DMS53 (cell line): ENCODE measurements around the gene FAM193A.
A peak's percentile ranks its signal among the peaks of the same experiment; 100 is the strongest.
"Not testable (repeated sequence)": the region's sequence is repeated elsewhere in the genome, so short reads cannot be mapped to it uniquely, and the experiment has no call there.

Source experiments
- DNase-seq: peaks from one replicate; lab custom pipeline; 2025; lab: John Stamatoyannopoulos, UW

The FAM193A gene

DNA sequence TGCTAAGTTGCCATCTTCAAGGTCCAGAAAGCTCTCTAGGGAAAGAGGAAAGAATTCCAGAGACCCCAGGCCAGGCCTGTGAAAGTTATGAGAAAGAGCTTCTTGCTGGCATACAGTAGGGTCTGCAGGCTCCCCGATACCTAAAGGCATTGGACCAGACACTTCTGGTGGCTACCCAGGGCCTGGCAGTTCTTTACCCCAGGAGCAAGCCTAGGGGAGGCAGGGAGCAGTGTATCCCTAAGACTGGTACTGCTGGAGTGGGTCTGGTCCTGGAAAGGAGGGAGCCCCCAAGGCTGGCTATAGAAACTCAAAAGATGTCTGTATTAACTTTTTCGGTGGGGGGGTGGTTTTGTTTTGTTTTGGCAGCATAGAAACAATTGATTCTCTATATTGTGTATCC is 19.8 kb upstream of the FAM193A start:
- no peak for DNase-seq

DNA sequence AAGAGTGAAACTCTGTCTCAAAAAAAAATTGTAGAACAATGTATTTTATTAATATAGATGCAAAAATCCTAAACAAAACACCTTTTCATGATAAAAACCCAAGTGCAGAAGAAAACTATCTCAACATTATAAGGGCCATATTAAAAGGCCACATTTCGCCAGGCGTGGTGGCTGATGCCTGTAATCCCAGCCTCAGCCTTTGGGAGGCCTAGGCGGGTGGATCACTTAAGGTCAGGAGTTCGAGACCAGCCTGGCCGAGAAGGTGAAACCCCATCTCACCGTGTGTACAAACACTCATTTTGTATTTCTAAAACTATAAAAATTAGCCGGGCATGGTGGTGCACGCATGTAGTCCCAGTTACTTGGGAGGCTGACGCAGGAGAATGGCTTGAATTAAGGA is 9.9 kb upstream of the FAM193A start:
- DNase-seq: peak; percentile 37

DNA sequence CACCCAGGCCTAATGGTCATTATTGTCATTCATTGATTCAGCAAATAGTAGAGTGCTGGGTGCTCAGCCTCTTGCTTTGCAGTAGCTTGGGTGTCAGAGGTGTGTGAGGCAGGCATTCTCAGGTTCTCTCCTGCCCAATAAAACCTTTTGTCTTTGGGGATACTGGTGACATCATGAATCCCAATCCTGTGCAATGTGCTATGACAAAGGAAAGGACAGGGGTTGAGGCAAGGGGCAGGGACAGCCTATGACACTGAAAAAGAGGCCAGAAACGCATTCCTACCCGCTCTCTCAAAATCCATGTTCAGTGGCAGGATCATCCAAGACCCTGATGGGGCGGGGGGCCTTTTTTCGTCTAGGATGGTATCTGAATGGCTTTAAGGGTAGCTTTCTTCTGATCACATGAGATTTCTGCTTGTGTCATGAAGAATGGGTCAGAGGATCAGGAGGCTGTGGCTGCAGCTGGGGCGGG is 1.5 kb upstream of the FAM193A start:
- DNase-seq: peak; percentile 66

DNA sequence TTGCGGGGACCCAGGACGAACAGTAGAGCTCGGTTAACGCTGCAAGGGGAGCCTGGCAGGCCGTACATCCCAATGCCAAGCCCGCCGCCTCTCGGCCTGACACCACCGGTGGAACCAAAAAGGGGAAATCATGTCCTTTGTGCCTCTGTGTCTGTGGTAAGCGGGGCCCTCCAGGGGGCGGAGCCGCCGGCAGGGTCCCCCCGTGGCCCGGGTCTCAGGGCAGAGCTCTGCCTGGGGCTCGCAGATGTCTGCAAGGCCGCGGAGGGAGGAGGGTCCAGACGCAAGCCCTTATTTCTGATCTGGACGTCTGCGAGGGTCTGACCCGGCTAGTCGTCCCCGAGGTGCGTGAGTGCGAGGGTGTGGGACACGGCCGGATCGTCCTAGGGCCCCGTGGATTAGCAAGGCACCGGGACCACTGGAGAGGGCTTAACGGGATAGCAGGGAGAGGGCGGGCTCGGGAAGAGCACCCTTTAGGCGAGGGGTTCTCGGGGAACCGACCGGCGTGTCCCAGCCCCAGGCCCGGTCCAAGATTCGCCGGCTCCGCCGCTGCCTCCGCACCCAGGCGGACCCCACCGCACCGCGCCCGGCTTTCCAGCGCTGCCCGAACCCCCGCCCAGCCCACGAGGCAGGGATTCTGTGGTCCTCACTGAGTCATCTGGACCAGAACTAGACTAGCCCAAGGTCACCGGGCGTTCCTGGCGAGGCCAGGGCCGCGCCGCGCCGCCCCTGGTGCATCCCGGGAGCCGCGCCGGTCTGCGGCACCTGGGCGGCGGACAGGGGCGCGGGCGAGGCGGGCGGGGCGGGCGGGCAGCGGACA is 863 bp upstream of the FAM193A start:
- peak; percentile 82 for DNase-seq

DNA sequence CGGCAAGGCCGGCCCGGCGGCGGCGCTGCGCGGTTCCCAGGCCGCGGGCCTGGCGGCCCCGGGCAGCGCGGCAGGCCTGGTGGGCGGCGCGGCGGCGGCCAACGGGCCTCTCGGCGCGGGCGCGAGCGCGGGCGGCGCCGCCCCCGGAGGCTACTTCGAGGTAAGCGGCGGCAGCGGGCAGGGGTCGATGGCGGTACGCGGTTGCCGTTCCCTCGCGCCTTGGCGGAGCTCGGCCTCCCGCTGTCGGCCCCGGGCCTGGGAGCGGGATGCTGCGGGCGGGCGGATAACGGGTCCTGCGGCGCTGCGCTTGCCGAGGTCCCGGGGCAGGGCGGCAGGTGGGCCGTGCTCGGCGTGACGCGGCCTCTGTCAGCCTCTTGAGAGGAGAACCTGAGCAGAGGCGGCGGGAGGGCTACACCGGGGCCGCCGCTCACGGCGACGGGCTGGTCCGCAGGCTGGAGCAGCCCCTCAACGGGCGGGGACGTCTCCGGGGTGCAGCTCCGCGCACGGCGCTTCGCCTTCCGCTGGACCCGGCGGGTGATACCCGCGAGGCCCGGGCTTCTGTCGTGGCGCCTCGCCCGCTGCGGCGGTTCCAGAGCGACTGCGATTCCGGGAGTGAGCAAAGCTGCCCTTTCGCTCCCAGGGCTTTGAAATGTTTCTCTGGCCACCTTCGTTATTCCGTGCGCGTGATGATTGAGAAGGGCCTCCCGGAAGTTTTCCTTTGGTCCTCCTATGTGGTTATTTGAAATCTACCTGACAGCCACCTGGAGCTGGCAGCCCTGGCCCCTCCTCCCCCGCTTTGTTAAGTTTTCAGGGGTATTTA is 774 bp downstream of the FAM193A start:
- peak; percentile 89 for DNase-seq

DNA sequence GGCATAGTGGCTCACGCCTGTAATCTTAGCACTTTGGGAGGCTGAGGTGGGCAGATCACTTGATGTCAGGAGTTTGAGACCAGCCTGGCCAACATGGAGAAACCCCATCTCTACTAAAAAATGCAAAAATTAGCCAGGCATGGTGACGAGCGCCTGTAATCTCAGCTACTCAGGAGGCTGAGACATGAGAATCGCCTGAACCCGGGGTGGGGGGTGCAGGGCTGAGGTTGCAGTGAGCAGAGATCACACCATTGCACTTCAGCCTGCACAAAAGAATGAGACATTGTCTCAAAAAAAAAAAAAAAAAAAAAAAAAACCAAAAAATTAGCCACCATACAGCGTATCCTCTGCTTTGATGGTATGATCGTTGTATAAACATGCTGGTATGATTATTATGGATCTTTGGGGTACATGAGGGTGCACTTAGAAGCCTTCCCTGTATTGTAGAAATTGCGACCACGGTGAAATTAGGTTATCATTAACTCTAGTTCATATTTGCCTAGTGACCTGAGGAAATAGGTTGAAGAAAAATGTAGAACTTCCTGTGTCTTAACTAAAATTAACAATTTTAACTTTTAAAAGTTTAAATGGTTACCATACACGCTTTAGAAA is 7.2 kb downstream of the FAM193A start:
- DNase-seq: not testable (repeated sequence)

DNA sequence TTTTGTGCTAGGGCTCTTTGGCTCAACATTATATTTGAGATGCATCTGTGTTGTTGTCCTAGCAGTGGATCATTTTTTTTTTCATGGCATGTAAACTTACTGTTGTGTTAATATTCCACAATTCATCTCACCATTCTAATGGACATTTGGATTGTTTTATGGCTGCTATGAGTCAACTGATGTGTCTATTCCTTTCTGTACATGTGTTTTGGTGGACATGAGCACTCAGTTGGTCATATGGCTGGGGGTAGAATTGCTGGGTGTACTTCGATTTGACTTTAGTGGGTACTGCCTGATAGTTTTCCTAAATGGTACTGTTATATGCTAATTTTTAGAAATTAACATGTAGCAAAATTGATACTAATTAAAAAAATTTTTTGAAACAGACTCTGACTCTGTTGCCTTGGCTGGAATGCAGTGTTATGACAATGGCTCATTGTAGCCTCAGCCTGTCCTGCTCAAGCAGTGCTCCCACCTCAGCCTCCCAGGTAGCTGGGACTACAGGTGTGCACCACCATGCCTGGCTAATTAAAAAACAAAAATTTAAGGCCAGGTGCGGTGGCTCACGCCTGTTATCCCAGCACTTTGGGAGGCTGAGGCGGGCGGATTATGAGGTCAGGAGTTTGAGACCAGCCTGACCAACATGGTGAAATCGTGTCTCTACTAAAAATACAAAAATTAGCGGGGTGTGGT is 9.0 kb downstream of the FAM193A start:
- DNase-seq: no peak

DNA sequence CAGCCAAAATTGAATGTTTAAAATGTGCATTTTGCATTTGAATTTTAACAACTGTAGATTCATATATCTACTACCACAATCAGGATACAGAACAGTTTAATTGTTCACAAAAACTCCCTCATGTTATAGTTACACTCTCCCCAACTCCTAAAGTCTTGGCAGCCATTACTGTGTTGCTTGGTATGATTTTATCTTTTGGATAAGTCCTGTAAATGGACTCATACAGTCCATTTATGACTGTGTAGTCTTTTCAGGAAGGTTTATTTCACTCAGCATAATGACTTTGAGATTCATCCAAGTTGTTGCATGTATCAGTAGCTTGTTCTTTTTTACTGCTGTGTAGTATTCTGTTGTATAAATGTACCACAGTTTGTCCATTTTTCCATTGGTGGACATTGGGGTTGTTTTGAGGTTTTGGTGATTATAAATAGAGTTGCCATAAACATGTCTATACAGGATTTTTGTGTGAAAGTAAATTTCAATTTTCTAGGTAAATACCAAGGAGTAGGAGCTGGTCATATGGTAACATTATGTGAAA is 9.9 kb downstream of the FAM193A start:
- no peak for DNase-seq

DNA sequence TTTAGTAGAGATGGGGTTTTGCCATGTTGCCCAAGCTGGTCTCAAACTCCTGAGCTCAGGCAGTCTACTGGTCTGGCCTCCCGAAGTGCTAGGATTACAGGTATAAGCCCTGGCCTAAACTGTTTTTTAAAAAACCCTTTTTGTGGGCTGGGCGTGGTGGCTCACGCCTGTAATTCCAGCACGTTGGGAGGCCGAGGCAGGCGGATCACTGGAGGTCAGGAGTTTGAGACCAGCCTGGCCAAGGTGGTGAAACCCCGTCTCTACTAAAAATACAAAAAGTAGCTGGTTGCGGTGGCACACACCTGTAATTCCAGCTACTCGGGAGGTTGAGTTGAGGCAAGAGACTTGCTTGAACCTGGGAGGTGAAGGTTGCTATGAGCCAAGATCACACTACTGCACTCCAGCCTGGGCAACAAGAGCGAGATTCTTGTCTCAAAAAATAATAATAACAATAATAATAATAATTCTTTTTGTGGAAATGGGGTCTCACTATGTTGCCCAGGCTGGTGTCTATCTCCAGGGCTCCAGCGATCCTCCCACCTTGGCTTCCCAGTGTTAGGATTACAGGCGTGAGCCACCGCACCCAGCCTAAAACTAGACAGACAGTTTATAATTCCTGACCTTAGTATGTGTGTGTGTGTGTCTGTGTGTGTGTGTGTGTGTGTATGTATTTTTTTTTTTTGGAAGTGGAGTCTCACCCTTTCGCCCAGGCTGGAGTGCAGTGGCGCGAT is 10.7 kb downstream of the FAM193A start:
- not testable (repeated sequence) for DNase-seq

DNA sequence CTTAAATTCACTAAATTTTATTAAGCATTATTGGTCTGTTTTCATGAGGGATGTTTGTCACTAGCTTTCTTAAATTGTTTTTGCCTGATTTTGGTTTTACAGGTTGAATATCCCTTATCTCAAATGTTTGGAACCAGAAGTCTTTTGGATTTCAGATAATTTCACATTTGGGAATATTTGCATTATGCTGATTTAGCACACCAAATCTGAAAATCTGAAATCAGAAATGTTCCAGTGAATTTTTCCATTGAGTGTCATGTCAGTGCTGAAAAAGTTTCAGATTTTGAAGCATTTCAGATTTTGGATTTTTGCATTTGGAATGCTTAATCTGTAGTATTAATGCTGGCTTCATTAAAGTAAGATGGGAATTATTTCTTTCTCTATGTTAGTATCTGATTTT is 14.7 kb downstream of the FAM193A start:
- no peak for DNase-seq

DNA sequence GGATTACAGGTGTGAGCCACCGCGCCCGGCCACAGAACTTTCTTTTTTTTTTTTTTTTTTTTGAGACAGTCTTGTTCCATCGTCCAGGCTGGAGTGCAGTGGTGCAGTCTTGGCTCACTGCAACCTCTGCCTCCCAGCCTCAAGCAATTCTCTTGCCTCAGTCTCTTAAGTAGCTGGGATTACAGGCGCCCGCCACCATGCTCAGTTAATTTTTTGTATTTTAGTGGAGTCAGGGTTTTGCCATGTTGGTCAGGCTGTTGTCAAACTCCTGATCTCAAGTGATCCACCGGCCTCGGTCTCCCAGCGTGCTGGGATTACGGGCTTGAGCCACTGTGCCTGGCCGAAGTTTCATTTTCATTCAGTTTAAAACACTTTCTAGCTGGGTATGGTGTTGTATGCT is 16.4 kb downstream of the FAM193A start:
- no peak for DNase-seq

DNA sequence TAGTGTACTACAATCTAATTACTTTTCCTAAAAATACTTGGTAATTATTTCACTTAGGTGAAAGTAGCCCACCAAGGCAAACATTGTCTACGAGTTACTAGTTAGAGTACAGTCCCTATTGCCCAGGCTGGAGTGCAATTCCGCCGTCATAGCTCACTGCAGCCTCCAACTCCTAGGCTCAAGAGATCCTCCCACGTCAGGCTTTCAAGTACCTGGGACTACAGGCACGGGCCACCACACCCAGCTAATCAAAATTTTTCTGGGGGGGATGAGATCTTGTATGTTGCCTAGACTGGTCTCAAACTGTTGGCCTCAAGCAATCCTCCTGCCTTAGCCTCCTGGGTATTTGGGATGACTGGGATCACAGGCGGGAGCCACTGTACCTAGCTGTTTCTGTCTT is 21.9 kb downstream of the FAM193A start:
- no peak for DNase-seq

DNA sequence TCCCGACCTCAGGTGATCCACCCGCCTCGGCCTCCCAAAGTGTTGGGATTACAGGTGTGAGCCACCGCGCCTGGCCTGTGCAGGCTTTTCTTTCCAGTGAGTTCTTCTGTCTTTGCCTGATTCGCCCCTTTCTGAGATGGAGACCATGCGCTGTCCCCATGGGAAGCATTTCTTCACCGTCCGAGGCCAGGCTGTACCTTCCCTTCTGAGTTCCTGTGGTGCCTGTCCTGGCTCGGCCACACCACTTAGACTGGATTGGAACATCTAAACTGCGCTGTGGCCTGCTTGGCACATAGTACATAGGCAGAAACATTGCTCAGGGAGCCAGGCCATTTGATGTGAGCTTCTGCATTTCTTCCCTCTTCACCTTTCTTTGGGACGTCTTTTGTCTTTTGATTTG is 23.7 kb downstream of the FAM193A start:
- no peak for DNase-seq

DNA sequence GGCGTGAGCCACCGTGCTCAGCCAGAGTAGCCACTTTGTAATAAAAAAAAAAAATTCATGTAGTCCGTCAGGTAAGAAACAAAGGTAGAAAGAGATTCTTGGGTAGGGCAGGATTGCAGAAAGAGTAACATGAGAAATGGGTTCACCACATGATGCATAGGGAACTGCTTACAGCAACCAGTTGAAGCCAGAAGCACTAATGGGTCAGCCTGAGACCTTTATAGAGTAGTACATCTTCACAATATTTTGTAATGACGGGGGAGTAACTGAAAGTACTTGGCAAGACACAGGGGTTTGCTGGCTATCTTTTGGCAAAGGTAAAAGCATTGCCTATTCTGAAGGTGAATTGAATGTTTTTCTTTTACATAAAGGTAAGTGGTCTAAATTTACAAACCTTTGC is 29.1 kb downstream of the FAM193A start:
- no peak for DNase-seq

DNA sequence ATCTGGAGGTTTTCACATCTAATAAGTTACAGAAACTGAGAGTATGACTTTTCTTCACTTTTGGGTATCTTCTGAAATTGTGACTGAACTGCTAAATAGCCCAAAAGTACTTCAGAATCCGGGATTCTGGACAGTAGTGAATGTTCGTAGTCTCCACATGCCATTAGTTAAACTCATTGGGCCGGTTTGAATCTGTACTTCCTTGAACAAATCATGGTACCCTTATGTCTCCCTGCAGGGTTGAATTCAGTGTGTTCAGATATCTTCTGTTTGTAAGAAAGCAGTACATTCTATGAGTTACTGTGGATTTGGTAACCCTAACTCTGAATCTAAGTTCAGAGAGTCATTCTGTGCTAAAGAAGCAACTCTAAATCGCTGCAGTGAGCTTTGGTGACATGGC is 33.6 kb downstream of the FAM193A start:
- DNase-seq: no peak

DNA sequence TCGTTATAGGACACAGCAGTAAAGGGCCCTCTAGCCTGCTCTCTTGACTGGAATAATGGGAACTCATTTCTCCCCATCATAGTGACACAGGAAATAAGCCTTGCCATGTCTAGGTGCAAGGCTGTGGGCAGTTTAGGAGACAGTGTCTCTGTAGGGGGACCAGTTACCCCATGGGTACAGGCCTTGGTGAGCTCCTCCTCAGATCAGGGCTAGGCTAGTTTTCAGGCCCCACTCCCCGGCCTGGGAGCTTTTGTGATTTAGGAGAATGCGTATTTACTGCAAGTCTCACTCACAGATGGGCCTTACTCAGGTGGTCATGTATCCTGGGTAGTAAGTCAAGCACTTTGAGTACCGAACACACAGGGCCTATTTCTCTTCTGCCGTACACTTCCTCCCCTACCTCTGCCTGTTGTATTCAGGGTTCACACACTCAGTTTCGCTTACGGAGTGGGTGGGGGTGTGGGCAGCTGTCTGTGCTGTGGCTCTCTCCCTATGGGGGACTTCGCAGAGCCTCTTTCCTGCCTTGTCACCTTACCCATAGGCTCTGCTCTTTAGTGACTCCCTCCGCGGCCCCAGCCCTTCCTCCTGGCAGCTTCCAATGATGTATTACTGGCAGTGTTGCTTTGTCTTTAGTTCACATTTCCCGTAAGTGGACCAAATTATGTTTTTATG is 34.2 kb downstream of the FAM193A start:
- DNase-seq: no peak

DNA sequence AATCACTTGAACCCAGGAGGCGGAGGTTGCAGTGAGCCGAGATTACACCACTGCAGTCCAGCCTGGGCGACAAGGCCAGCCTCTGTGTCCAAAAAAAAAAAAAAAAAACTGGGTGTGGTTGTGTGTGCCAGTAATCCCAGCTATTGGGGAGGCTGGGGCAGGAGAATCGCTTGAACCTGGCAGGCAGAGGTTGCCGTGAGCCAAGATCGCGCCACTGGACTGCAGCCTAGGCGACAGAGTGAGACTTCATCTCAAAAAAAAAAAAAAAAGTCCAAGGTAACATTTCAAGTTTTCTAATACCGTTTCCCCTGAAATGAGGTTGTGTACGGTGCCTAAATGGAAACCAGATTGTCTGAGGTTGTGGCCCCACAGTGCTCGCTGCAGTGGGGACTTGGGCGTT is 35.6 kb downstream of the FAM193A start:
- no peak for DNase-seq

DNA sequence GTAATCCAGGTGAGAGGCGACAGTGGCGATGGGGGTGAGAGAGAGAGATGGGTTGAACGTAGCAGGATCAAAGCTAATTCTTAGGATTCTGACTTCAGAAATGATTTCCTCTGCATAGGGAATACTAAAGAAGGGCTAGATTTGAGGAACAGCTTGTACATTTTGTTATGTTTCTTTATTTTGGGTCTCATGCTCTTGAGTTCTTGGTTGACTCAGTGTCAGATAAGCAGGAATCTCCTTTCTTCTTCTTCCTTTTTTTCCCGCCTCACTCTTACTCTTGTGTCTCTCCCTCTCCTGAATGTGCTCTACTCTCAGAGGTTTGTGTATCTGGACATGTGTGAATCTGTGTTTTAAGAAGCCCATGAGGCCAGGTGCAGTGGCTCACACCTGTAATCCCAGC is 36.4 kb downstream of the FAM193A start:
- DNase-seq: no peak

DNA sequence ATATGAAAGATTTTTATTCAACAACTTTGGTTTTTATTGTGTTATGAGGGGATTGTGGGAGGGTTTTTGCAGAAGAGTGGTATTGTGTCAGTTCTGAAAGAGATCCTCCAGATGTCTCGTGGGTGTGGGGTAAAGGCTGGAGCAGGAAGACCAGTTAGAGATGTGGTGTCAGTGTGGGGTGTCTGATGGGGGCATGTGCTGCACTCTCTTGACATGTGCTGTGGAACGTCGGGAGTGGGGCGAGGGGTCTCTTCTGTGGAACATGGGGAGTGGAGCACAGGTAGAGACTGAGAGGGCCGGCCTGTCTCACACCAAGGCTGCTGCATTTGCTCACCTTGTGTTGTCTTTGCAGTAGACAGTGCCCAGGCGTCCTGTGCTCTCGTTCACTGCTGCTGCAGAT is 37.6 kb downstream of the FAM193A start:
- no peak for DNase-seq

DNA sequence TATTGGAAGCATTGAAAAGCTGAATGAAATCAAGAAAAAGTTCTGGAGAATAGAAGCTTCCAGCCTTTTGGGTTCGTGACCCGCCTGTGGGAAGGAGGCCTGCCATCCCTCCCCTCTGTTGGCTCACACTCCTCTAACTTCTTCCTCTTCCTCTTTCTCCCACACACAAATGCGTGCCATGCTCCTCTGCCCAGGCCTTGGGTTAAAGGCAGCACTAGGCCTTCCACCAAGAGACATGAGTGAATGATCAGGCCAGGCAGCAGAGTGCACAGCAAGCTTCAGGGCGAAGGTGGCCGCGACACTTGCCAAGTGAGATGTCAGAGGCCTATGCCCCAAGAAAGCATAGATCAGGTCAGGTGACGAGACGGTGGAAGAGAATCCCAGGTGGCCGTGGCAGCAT is 38.4 kb downstream of the FAM193A start:
- DNase-seq: no peak

DNA sequence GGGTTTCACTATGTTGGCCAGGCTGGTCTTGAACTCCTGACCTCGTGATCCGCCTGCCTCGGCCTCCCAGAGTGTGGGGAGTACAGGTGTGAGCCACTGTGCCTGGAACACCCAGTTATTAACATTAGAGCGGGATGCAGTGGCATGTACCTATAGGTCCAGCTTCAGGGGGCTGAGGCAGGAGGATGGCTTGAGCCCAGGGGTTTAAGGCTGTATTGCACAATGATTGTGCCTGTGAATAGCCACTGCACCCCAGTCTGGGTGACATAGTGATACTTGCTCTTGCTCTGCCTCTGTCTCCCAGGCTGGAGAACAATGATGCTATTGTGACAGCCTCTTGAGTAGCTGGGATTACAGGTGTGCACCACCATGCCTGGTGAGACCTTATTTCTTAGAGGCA is 39.8 kb downstream of the FAM193A start:
- DNase-seq: no peak
